ENCODE measurements around the gene GPC6.

GPC6 gene

GRCh38 chr13:93411186-93411680 lies 184.6 kb downstream of the GPC6 start:
- H3K27me3 ChIP-seq (replicated peaks; ENCODE audit: insufficient read depth, low read length), result no peaks in the 10 kb centered on the region
- no peaks in the 10 kb centered on the region for H3K9me3 ChIP-seq (replicated peaks; ENCODE audit: insufficient read depth, low read length)
- H4K20me1 ChIP-seq (ENCODE audit: insufficient read depth, low read length), result no peaks in the 10 kb centered on the region
- no peaks in the 10 kb centered on the region for H3K4me1 ChIP-seq (ENCODE audit: low read length)
- H3K79me2 ChIP-seq (ENCODE audit: low read length), result no peaks in the 10 kb centered on the region
- DNase-seq, result no peak
- H3K4me3 ChIP-seq (ENCODE audit: low read length), result no peak overlapping the region
- H3K36me3 ChIP-seq (replicated peaks; ENCODE audit: insufficient read depth, low read length), result no peaks in the 10 kb centered on the region
- TF ChIP-seq EZH2phosphoT487 (IDR thresholded peaks at IDR 0.05; ENCODE audit: low read length) (no peak), EZH2 (optimal IDR thresholded peaks at IDR 0.05; ENCODE audit: low read depth, low read length) (no peak), CTCF (IDR thresholded peaks at IDR 0.05; ENCODE audit: low read length) (no peak)
- no peak overlapping the region for H3K9ac ChIP-seq (ENCODE audit: low read length)
- no peak overlapping the region for H3K4me2 ChIP-seq (ENCODE audit: low read depth, low read length)
- no peak overlapping the region for H3K27ac ChIP-seq (ENCODE audit: low read length)
- H3F3A ChIP-seq (ENCODE audit: insufficient read depth, low read length), result no peaks in the 10 kb centered on the region
- no peaks in the 10 kb centered on the region for H3K9me2 ChIP-seq (replicated peaks; ENCODE audit: insufficient read depth, low read length)
- H2AFZ ChIP-seq (ENCODE audit: low read length), result no peak overlapping the region

DNA sequence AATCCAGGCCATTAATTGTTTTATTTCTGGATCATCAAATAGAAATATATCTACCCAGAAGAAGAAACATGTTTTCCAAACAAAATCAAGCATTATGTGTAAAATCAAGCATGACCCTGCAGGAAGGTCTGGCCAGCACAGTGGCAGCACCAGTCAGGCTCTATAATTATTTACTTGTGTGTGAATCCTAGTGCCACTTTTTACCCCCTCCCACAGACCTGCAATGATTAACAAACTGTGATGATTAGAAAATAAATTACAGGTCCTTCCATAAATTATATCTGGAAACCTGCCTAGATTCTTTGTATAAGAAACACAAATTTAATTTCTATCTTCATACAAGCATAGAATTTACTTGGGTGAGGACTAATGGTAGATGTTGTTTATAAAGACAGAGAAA lies 186.1 kb downstream of the GPC6 start:
- Histone ChIP-seq H2AFZ (ENCODE audit: low read length) (no peak overlapping the region), H3K9me2 (replicated peaks; ENCODE audit: insufficient read depth, low read length) (no peaks in the 10 kb centered on the region), H3K9ac (ENCODE audit: low read length) (no peak overlapping the region), H3K4me3 (ENCODE audit: low read length) (no peak overlapping the region), H3K4me2 (ENCODE audit: low read depth, low read length) (no peak overlapping the region), H3K4me1 (ENCODE audit: low read length) (no peaks in the 10 kb centered on the region), H3K79me2 (ENCODE audit: low read length) (no peaks in the 10 kb centered on the region), H3K9me3 (replicated peaks; ENCODE audit: insufficient read depth, low read length) (no peaks in the 10 kb centered on the region), H3K36me3 (replicated peaks; ENCODE audit: insufficient read depth, low read length) (no peaks in the 10 kb centered on the region), H3K27ac (ENCODE audit: low read length) (no peak overlapping the region), H4K20me1 (ENCODE audit: insufficient read depth, low read length) (no peaks in the 10 kb centered on the region), H3F3A (ENCODE audit: insufficient read depth, low read length) (no peaks in the 10 kb centered on the region), H3K27me3 (replicated peaks; ENCODE audit: insufficient read depth, low read length) (no peaks in the 10 kb centered on the region)
- DNase-seq, result no peak
- no peak for TF ChIP-seq EZH2phosphoT487 (IDR thresholded peaks at IDR 0.05; ENCODE audit: low read length)
- no peak for TF ChIP-seq CTCF (IDR thresholded peaks at IDR 0.05; ENCODE audit: low read length)
- TF ChIP-seq EZH2 (optimal IDR thresholded peaks at IDR 0.05; ENCODE audit: low read depth, low read length), result no peak

DNA sequence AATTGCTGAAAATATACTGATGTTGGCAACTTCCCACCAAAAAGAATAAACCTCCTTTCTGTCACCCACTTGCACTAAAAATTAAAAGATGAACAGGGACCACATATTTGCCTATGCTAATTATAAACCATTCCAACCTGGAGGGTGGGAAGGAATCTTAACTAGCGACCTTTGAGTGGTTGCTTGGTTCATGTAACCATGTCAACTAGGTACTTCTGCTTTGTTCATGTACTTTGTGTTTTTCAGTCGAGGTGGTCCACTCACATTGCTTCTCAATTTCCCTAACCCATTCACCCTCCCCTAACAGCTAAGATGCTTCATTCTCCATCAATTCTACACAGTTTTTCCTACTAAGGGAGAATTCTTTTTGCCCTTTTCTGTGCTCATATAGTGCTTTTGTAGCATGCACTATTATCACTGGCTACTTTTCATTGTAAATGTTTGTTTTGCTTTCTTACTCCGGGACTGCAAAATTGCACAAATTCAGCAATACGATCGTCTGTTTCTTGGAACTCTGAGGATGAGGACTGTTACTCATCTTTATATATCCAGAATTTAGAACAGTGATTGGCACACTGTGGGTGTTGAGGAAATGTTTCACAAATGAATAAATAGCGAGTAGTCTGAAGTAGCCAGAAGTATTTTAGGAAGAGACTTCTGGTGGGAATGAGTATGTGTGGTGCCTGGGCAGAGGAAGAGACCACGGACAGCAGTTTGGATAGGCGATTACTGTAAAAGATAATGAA lies 187.5 kb downstream of the GPC6 start:
- DNase-seq, result no peak
- Histone ChIP-seq H3K4me2 (ENCODE audit: low read depth, low read length) (no peak overlapping the region), H3K79me2 (ENCODE audit: low read length) (no peaks in the 10 kb centered on the region), H3K27me3 (replicated peaks; ENCODE audit: insufficient read depth, low read length) (no peaks in the 10 kb centered on the region), H3F3A (ENCODE audit: insufficient read depth, low read length) (no peaks in the 10 kb centered on the region), H3K9me2 (replicated peaks; ENCODE audit: insufficient read depth, low read length) (no peaks in the 10 kb centered on the region), H3K9ac (ENCODE audit: low read length) (no peak overlapping the region), H3K27ac (ENCODE audit: low read length) (no peak overlapping the region), H3K4me3 (ENCODE audit: low read length) (no peak overlapping the region), H3K9me3 (replicated peaks; ENCODE audit: insufficient read depth, low read length) (no peaks in the 10 kb centered on the region), H3K36me3 (replicated peaks; ENCODE audit: insufficient read depth, low read length) (no peaks in the 10 kb centered on the region), H3K4me1 (ENCODE audit: low read length) (no peaks in the 10 kb centered on the region), H2AFZ (ENCODE audit: low read length) (no peak overlapping the region), H4K20me1 (ENCODE audit: insufficient read depth, low read length) (no peaks in the 10 kb centered on the region)
- no peak for TF ChIP-seq EZH2phosphoT487 (IDR thresholded peaks at IDR 0.05; ENCODE audit: low read length)
- TF ChIP-seq CTCF (IDR thresholded peaks at IDR 0.05; ENCODE audit: low read length), result no peak
- no peak for TF ChIP-seq EZH2 (optimal IDR thresholded peaks at IDR 0.05; ENCODE audit: low read depth, low read length)
